GM19023 (cell line): ENCODE measurements around the gene ABCD1.

Source experiments
- ATAC-seq: cut with Tn5 transposase; IDR thresholded peaks from one replicate; pipeline ENCODE4 v1.9.1; 2021; ENCODE audit warnings: mild to moderate bottlenecking, moderate library complexity; ENCODE audit not compliant: unreplicated experiment

ABCD1 gene

GRCh38 chrX:153771415-153772315, 47.0 kb downstream of the ABCD1 start:
- no peak for ATAC-seq

DNA sequence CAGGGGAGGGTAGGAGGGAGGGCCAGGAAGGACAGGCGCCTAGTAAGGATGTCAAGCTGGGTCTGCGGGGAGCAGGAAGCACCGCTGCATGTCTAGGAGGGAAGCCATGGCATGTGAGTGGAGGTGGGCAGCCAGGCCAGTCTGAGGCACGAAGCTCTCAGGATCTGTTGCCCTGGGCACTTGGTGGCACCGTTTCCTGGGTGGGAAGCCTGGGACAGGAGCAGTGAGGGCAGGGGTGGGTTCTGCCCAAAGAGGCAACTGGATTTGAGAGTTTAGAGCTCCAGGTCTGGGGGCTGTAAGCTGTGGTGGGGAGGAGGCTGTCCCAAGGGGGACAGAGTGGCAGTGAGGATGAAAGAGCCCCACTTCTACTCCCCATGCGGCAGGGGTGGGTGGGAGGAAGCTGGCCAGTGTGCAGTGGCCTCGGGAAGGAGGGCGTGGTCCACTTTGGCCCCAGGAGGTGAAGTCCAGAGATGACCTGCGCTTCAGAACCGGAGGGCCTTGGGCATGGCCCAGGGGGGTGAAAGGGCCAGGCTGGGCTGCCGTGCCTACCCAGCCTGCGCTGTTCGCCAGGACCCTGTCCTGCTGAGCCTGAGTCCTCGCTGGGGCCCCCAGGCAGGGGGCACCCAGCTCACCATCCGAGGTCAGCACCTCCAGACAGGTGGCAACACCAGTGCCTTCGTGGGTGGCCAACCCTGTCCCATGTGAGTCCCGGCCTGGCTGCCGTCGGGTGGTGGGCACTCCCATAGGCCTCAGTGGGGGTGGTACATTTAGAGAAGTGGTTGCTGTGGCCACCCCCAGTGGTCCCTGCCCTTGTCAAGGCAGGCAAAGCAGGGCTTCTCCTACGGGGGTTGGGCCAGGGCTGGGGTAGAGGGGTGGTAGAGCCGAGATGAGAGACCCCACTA, 47.9 kb downstream of the ABCD1 start:
- ATAC-seq, result no peak

- ATAC-seq, result no peak
Observed at GRCh38 chrX:153773218-153773611, 48.6 kb downstream of the ABCD1 start.

- ATAC-seq, result no peak
Observed at GRCh38 chrX:153773741-153774575, 49.3 kb downstream of the ABCD1 start.

DNA sequence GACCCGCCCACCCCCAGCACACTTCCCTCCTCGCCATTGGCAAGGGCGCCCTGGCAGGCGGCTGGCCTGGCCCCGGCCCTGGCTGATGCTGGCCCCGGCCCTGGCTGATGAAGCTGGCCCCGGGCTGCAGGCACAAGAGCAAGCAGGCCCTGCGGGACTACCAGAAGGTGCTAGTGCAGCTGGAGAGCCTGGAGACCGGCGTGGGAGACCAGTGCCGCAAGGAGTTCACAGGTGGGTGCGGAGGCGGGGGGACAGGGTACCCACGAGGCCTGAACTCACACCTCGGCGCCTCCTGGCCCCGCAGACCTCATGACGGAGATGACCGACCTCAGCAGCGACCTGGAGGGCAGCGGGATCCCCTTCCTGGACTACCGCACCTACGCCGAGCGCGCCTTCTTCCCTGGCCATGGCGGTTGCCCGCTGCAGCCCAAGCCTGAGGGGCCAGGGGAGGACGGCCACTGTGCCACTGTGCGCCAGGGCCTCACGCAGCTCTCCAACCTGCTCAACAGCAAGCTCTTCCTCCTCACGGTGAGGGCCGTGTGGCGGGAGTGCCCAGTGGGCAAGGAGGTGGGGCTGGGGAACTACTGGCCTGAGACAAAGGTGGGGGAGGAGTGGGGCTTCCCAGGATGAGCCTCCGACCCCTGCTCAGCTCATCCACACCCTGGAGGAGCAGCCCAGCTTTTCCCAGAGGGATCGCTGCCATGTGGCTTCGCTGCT, 50.1 kb downstream of the ABCD1 start:
- ATAC-seq, result no peak

DNA sequence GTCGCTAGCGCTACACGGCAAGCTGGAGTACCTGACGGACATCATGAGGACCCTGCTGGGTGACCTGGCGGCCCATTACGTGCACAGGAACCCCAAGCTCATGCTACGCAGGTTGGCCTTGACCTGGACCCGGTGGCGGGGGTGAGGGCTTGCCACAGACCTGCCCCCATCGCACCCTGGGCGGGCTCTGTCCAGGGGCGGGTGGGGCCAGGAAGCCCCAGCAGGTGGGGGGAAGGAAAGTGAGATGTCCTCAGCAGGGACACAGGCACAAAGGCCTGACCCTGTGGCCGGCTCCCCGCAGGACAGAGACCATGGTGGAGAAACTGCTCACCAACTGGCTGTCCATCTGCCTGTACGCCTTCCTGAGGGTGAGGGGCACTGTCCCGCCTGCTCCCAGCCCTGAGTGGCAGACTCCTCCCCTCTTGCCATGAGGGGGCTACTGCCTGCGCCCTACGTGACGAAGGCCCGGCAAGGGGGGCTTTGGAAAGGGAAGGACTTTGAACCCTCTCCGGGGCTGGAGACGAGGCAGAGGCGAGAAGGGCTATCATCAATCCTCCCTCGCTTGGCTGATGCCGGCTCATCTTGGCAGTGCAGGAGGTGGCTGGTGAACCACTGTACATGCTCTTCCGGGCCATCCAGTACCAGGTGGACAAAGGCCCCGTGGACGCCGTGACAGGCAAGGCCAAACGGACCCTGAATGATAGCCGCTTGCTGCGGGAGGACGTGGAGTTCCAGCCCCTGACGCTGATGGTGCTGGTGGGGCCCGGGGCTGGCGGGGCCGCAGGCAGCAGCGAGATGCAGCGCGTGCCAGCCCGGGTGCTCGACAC, 50.9 kb downstream of the ABCD1 start:
- no peak for ATAC-seq

DNA sequence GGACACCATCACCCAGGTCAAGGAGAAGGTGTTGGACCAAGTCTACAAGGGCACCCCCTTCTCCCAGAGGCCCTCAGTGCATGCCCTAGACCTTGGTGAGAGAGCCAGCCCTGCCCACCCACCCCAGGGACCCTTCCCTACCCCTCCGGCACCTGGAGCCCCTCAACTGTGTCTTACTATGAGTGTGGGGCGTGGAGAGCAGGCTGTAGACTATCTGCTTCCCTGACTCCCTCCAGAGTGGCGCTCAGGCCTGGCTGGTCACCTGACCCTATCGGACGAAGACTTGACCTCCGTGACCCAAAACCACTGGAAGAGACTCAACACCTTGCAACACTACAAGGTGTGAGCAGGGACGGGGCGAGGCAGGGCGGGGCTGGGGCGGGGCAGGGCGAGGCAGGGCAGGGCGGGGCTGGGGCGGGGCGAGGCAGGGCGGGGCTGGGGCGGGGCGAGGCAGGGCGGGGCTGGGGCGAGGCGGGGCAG, 51.5 kb downstream of the ABCD1 start:
- ATAC-seq, result no peak

- ATAC-seq, result no peak
Observed at GRCh38 chrX:153776611-153777045, 52.0 kb downstream of the ABCD1 start.

DNA sequence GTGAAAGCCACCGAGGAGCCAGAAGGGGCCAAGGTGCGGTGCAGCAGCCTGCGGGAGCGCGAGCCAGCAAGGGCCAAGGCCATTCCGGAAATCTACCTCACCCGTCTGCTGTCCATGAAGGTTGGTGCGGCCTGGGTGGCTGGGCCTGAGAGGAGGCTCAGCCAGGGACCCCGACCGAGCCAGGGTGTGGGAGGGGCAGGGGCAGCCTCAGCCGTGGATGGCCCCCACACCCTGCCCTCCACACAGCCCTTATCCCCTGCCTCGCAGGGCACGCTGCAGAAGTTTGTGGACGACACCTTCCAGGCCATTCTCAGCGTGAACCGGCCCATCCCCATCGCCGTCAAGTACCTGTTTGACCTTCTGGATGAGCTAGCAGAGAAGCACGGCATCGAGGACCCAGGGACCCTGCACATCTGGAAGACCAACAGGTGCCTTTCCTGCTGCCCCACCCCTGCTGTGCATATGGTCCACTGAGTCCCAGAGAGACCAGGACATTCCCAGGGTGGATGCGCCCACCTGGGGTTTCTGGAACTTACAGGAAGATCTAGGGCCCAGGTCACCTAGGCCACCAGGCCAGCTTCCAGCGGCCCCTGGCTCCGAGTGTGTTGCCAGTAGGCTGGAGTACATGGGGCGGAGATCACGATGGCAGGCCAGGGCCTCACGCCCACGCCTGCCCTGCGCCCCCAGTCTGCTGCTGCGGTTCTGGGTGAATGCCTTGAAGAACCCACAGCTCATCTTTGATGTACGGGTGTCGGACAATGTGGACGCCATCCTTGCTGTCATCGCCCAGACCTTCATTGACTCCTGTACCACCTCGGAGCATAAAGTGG, 52.8 kb downstream of the ABCD1 start:
- no peak for ATAC-seq

- no peak for ATAC-seq
Observed at GRCh38 chrX:153778181-153778580, 53.5 kb downstream of the ABCD1 start.

DNA sequence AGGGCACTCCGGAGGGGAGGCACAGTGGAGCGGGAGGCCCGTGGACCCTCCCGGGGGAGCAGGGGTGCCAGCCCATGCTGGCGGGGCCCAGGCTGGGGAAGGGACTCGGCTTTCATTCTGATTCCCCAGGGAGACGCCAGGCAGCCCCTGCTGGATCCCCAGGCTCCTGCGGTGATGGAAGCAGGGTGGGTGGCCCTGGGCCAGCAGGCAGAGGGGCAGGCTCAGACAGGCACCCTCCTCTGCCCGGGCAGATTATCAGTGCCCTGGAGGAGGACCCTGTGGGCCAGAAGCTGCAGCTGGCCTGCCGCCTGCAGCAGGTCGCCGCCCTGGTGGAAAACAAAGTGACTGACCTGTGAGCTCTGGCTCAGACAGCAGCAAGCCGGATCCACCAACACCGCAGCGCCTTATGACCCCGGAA, 54.0 kb downstream of the ABCD1 start:
- ATAC-seq, result no peak

DNA sequence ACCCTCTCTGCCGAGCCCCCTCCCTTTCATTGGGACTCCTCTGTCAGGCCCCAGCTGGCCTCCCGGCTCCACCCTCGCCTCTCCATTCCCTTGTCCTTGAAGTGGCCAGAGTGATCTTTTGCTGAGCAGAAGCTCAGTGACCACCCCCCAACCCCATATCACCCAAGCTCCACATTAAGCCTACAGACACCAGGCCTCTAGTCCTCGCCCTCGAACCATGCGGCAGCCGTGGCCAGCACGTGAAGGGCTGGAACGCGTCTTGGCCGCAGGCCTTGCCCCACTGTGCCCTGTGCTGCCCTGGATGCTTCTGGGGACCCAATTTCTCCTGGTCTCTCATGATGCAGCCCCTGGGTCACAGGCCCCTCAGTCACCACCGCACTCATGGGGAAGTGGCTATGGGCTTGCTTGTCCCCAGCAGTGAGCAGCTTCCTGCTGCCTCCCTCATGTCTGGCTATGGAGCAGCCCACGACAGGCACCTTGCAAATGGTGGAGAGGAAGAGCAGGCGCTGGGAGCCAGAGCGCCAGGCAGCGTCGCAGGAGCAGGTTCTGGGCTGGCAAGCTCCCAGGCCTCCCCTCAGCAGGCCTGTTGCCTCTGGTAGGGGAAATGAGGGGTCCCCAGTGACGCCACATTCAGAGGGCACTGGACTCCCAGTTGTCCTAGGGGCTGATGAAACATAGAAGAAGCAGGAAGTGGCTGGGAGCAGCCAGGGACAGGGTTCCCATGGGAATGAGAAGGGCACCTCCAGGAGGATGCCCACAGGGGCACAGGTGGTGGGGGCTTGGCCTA, 55.4 kb downstream of the ABCD1 start:
- ATAC-seq, result no peak

GRCh38 chrX:153780678-153781427, 56.2 kb downstream of the ABCD1 start, which contains the start of gene SRPK3:
Gene SRPK3 (plus strand): TSS chrX:153781041. CDS start chrX:153781087, 46 bp downstream.
- no peak for ATAC-seq

DNA sequence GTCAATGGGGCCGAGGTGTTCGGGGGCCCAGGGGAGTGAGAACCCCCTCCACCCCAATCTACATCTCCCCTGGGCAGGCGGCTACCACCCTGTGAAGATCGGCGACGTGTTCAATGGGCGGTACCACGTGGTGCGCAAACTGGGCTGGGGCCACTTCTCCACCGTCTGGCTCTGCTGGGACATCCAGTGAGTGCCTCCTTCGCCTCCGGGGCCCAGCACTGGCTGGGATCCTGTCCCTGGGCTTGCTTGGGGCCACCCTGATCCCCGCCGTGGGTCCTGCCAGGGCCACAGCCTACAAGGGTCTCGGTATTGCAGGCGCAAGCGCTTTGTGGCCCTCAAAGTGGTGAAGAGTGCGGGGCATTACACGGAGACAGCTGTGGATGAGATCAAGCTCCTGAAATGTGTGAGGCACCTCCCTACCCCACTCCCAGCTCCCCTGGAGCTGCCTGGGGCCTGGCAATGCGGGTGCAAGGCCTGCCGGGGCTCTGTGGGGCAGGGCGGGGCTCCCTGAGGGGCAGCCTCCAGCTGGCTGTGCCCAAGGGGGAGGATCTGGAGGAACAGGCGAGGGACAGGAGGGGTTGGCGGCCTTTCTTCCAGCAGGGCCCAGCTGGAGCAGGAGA, 56.9 kb downstream of the ABCD1 start:
- ATAC-seq, result no peak

DNA sequence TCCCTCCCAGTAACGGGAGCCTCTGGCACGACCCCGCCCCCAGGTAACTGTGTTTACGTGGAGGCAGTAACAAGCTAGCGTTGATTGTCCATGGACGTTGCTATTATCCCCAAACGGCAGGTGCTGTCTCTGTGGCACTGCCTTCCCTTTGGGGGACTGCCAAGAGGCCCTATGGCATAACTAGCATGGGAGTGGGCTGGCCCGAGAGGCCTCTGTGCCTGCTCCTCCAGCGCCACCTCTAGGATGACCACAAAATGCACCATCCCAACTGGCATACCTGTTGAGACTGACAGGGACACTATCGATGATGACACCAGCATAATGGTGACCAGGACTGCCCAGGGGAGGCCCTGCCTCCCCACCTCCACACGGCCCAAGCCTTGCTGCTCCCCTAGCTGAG, 57.7 kb downstream of the ABCD1 start:
- no peak for ATAC-seq

DNA sequence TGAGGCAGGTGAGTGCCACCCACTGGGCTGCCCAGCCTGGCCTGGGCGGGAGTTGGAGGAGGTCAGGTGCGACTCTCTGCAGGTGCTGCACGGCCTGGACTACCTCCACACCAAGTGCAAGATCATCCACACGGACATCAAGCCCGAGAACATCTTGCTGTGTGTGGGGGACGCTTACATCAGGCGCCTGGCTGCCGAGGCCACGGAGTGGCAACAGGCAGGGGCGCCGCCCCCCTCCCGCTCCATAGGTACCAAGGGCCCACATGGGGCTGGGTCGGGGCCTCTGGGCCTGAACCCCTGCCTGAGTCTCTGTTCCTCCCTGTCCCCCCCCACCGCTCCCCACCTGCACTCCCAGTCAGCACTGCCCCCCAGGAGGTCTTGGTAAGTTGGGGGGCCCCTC, 58.2 kb downstream of the ABCD1 start:
- ATAC-seq, result no peak
